ENCODE data around the gene ASB6. TPM values are rescaled to one million over a fixed set of nuclear protein-coding genes. Genes with fewer than 3 reads are reported as not detected.

The ASB6 gene
- total RNA-seq, 1 donor from 2014 or later, result 26.2 TPM

DNA sequence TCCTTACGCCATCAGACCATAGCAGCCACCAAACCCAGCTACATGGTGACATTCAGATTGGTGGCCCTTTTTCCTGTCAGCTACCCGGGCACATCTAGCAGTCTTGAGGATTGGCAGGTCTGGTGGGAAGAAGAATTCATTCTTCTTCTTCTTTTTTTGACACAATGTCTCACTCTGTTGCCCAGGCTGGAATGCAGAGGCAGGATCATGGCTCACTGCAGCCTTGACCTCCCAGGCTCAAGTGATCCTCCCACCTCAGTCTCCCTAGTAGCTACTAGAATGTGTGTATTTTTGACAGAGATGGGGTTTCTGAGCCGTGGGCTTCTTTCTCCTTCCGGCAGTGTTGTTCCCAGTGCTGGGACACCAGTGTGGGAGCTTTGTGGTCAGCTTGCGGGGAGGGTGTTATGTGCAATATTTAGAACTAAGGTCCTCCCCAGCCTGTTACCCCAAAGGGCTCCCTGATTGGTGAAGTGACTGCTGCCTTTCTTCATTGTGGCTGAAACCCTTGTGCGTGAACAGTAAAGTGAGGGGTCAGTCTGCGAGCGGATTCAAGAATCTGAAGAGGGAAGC, 12.6 kb downstream of the ASB6 start:
- Mint-ChIP-seq H3K27me3 (ENCODE audit: unreplicated experiment) (peaks cover 5% of the 10 kb centered on the region), H3K4me3 (ENCODE audit: unreplicated experiment) (no peak overlapping the region), H3K27ac (ENCODE audit: unreplicated experiment) (peak overlapping the region; percentile 13), H3K36me3 (ENCODE audit: low read depth, unreplicated experiment) (no peaks in the 10 kb centered on the region), H3K4me1 (ENCODE audit: unreplicated experiment) (peaks cover 18% of the 10 kb centered on the region), H3K9me3 (ENCODE audit: unreplicated experiment) (no peaks in the 10 kb centered on the region)
- TF ChIP-seq, protein P1, sequence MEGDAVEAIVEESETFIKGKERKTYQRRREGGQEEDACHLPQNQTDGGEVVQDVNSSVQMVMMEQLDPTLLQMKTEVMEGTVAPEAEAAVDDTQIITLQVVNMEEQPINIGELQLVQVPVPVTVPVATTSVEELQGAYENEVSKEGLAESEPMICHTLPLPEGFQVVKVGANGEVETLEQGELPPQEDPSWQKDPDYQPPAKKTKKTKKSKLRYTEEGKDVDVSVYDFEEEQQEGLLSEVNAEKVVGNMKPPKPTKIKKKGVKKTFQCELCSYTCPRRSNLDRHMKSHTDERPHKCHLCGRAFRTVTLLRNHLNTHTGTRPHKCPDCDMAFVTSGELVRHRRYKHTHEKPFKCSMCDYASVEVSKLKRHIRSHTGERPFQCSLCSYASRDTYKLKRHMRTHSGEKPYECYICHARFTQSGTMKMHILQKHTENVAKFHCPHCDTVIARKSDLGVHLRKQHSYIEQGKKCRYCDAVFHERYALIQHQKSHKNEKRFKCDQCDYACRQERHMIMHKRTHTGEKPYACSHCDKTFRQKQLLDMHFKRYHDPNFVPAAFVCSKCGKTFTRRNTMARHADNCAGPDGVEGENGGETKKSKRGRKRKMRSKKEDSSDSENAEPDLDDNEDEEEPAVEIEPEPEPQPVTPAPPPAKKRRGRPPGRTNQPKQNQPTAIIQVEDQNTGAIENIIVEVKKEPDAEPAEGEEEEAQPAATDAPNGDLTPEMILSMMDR (IDR thresholded peaks at IDR 0.05; ENCODE audit: unreplicated experiment), result no peak
- DNase-seq (ENCODE audit: low spot score), result no peak

DNA sequence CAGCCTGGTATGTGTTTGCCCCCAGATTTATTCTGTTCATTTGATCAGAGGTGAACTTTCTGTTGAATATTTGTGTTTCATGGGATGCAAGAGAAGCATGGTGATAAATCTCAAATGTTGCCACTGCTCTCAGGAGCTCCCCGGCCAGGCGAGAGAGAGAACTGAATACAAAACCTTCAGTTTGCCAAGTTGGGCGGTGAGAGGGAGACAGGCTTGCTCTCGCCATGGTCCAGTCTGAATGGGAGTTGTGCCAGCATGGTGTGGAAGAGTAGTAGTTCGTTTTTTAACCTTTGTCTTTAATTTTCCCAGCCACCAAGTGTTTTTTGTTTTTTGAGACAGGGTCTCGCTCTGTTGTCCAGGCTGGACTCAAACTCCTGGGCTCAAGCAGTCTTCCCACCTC, 13.2 kb downstream of the ASB6 start:
- no peak overlapping the region for H3K4me3 Mint-ChIP-seq (ENCODE audit: unreplicated experiment)

DNA sequence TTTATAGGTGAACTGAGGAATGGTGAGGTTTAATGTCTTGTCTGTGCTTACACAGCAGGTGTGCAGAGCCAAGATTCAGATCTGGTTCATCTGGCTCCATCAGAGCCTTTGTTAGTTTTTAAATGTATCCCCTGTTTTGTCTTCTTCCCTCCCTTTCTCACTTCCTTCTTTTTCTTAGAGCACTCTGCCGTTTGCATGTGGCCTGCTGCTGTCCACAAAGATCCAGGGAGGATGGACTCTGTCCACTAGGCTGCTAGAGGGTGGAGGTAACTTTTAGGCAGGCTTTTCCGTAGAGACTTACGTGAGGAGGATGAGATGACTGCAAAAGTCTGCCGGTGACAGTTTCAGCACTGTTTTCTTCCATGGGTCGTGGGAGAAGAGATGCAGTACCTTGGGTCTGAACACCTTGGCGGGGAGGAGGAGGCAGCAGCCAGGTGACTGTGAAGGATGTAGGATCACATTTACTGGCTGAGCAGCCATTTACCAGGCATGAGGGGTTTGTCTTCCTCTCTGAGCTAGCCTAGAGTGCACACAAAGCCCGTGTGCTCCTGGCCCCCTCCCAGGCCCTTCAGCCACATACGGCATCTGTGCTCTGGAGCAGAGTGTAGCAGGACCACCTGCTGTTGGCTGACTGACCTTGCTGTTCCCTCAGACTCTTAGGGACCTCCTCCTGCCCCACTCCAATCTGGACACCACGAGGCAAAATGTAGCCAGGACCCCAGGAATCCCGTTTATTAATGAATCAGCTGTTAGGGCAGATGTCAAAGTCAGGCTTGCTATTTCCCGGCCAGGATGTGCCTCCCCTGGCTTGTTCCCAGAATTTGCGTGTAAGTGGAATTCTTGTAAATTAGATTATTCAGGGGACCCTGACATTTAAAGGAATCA, 14.2 kb downstream of the ASB6 start:
- H3K4me3 Mint-ChIP-seq (ENCODE audit: unreplicated experiment), result peak overlapping the region; percentile 86
- no peak for DNase-seq (ENCODE audit: low spot score)
- H3K36me3 Mint-ChIP-seq (ENCODE audit: low read depth, unreplicated experiment), result no peaks in the 10 kb centered on the region
- H3K9me3 Mint-ChIP-seq (ENCODE audit: unreplicated experiment), result no peaks in the 10 kb centered on the region
- H3K27me3 Mint-ChIP-seq (ENCODE audit: unreplicated experiment), result peaks cover 6% of the 10 kb centered on the region
- H3K4me1 Mint-ChIP-seq (ENCODE audit: unreplicated experiment), result peaks cover 22% of the 10 kb centered on the region
- TF ChIP-seq, protein P1 (IDR thresholded peaks at IDR 0.05; ENCODE audit: unreplicated experiment), result no peak
- peak overlapping the region; percentile 26 for H3K27ac Mint-ChIP-seq (ENCODE audit: unreplicated experiment)

More for the DNA sequence above, 13.2 kb downstream of the ASB6 start:
- Mint-ChIP-seq H3K27me3 (ENCODE audit: unreplicated experiment) (peaks cover 5% of the 10 kb centered on the region), H3K4me1 (ENCODE audit: unreplicated experiment) (peaks cover 18% of the 10 kb centered on the region), H3K9me3 (ENCODE audit: unreplicated experiment) (no peaks in the 10 kb centered on the region), H3K36me3 (ENCODE audit: low read depth, unreplicated experiment) (no peaks in the 10 kb centered on the region), H3K27ac (ENCODE audit: unreplicated experiment) (no peak overlapping the region)
- DNase-seq (ENCODE audit: low spot score), result no peak
- TF ChIP-seq, protein P1 (IDR thresholded peaks at IDR 0.05; ENCODE audit: unreplicated experiment), result no peak

DNA sequence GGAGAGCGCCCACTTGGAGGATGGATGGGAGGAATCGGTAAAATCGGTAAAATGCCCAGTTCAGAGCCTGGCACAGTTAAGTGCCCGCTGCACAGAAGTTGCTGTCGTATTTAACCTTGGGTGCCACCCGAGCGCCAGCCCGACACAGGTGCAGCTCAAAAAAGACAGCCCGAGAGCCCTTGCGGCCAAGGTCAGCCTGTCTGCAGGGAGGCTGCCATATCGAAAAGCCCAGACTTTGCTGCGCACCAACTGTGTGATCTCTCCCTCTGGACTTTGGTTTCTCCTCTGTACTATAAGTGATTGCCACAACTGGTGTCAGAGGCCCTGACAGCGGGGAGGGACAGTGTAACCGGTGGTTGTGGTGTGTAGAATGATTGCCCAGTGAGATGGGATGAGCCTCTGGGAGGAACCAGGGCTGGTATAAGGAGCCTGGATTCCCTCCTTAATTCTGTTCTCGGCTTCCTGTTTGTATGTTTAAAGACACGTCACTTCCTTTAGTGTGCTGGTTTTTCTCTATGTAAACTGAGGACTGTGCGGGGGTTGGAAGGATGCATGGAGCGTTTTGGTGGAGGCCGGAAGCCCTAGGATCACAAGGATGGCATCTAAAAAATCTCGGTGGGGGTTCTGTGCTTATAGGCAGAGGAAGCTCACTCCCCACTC, 15.2 kb downstream of the ASB6 start:
- H3K9me3 Mint-ChIP-seq (ENCODE audit: unreplicated experiment), result no peaks in the 10 kb centered on the region
- TF ChIP-seq, protein P1 (IDR thresholded peaks at IDR 0.05; ENCODE audit: unreplicated experiment), result no peak
- no peaks in the 10 kb centered on the region for H3K36me3 Mint-ChIP-seq (ENCODE audit: low read depth, unreplicated experiment)
- H3K4me1 Mint-ChIP-seq (ENCODE audit: unreplicated experiment), result peaks cover 22% of the 10 kb centered on the region
- H3K27ac Mint-ChIP-seq (ENCODE audit: unreplicated experiment), result peak overlapping the region; percentile 59
- H3K27me3 Mint-ChIP-seq (ENCODE audit: unreplicated experiment), result peaks cover 6% of the 10 kb centered on the region
- H3K4me3 Mint-ChIP-seq (ENCODE audit: unreplicated experiment), result peak overlapping the region; percentile 86
- DNase-seq (ENCODE audit: low spot score), result no peak

All from endothelial cell (in vitro differentiated cells).